Kidney (tissue), 14 donors: Measurements from ENCODE around the gene SMPD2. TPM values are rescaled to one million over a fixed set of nuclear protein-coding genes. Genes with fewer than 3 reads are reported as not detected.
A peak's percentile ranks its signal among the peaks of the same experiment; 100 is the strongest.

Source experiments
- DNase-seq, 5 donors: peaks; one replicate each; pipeline ENCODE4 v3.0.0-alpha.2; 2013 to 2020
- FAIRE-seq: peaks from 2 replicates; lab custom pipeline; 2012; peaks lifted over from hg19 to GRCh38; lab: Jason Lieb, UNC
- H3K27ac ChIP-seq, 2 donors: one replicate each; pipeline ENCODE4 v1.7.0; 2013; ENCODE audit warnings: low read depth in 2 of 2, low read length in 2 of 2, inconsistent platforms in 1 of 2
- H3K27me3 ChIP-seq: one replicate; pipeline ENCODE4 v1.7.1; 2013; ENCODE audit warnings: low read length, inconsistent platforms; ENCODE audit not compliant: control insufficient read depth, insufficient read depth
- H3K36me3 ChIP-seq, 3 donors: one replicate each; pipeline versions ENCODE4 v1.7.0 to v1.7.1; 2013; ENCODE audit warnings: low read length in 3 of 3, control low read depth in 1 of 3, inconsistent platforms in 1 of 3; ENCODE audit not compliant: insufficient read depth in 3 of 3, control insufficient read depth in 2 of 3
- H3K4me1 ChIP-seq, 3 donors: one replicate each; pipeline versions ENCODE4 v1.7.0 to v1.7.1; 2013; ENCODE audit warnings: low read length in 3 of 3, inconsistent platforms in 1 of 3, low read depth in 1 of 3; ENCODE audit not compliant: control insufficient read depth in 2 of 3, insufficient read depth in 2 of 3
- H3K4me3 ChIP-seq, 3 donors: one replicate each; pipeline versions ENCODE4 v1.7.0 to v1.8.1; 2013; ENCODE audit warnings: low read length in 3 of 3, control low read depth in 1 of 3, inconsistent platforms in 1 of 3
- H3K9ac ChIP-seq, 3 donors: one replicate each; pipeline versions ENCODE4 v1.7.0 to v1.7.1; 2013; ENCODE audit warnings: low read length in 3 of 3, control low read depth in 1 of 3, inconsistent platforms in 1 of 3
- H3K9me3 ChIP-seq, 3 donors: one replicate each; pipeline versions ENCODE4 v1.7.0 to v1.7.1; 2013; ENCODE audit warnings: low read length in 3 of 3, control low read depth in 1 of 3, inconsistent platforms in 1 of 3; ENCODE audit not compliant: control insufficient read depth in 2 of 3, insufficient read depth in 1 of 3
- CTCF ChIP-seq: IDR thresholded peaks from 3 replicates; pipeline ENCODE4 v1.5.1; 2012; ENCODE audit warnings: mild to moderate bottlenecking, moderate library complexity, borderline replicate concordance; ENCODE audit not compliant: insufficient read depth; ENCODE audit errors: extremely low read depth
- intact Hi-C: fragments of 100-400 bp; cut with DNase I; formaldehyde crosslinking; loops from one replicate; pipeline ENCODE4 v1.11.1; 2022
- polyA plus RNA-seq: library from polyadenylated mRNA; stranded (reverse); fragments of 350-450 nt; fragmentation: Illumina TruSeq; extraction: RNeasy Lipid Tissue Mini Kit (QIAGEN cat#74804); gene quantifications from one replicate; pipeline ENCODE4 v1.2.3, GENCODE V29; 2014; ENCODE audit warnings: low read depth, low replicate concordance; ENCODE audit not compliant: insufficient read depth
- total RNA-seq: library from RNA; stranded (reverse); fragmentation: NEBNext Ultra II Directional; extraction: Animal tissue kit (Norgen Biotek cat#: 25700); gene quantifications from one replicate; pipeline ENCODE4 v1.2.1, GENCODE V29; 2021
- donor health status: control.
- donor health status: control.
- donor health status: control.
- donor health status: control.
- donor health status: control.
- donor health status: DM: yes; HTN: yes; CAD: no.
- donor health status: Normal renal cell carcinoma (clear cell type).

The SMPD2 gene
- total and polyA plus RNA-seq, 2 donors from 2014 or later = 14.7 to 17.4 TPM

GRCh38 chr6:109443425-109443950 lies 3.0 kb downstream of the SMPD2 start:
- H3K4me3 ChIP-seq = no peak overlapping the region
- H3K9me3 ChIP-seq = no peaks in the 10 kb centered on the region
- peaks cover 0 to 9% (median 8%) of the 10 kb centered on the region in 3 donors for H3K36me3 ChIP-seq
- no peaks in the 10 kb centered on the region for H3K27me3 ChIP-seq
- DNase-seq = no peak
- H3K9ac ChIP-seq = no peak overlapping the region
- FAIRE-seq = no peak
- intact Hi-C loops = no loop called here
- no peak for TF ChIP-seq CTCF
- peaks cover 0 to 12% (median 7%) of the 10 kb centered on the region in 3 donors for H3K4me1 ChIP-seq
- no peak overlapping the region for H3K27ac ChIP-seq

- no peak for FAIRE-seq
- H3K36me3 ChIP-seq = peaks cover 0 to 9% (median 8%) of the 10 kb centered on the region in 3 donors
- intact Hi-C loops = no loop called here
Observed at GRCh38 chr6:109445382-109445781, 4.9 kb downstream of the SMPD2 start.

GRCh38 chr6:109446072-109446471 lies 5.5 kb downstream of the SMPD2 start:
- no peaks in the 10 kb centered on the region for H3K27me3 ChIP-seq
- no peak overlapping the region for H3K27ac ChIP-seq
- DNase-seq (peak in 1 of 5 donors; percentile 80), FAIRE-seq (no peak)
- TF ChIP-seq CTCF = no peak
- peaks cover 0 to 9% (median 9%) of the 10 kb centered on the region in 3 donors for H3K36me3 ChIP-seq
- H3K9me3 ChIP-seq = no peaks in the 10 kb centered on the region
- H3K9ac ChIP-seq = no peak overlapping the region
- intact Hi-C loops = no loop called here
- H3K4me3 ChIP-seq = no peak overlapping the region
- H3K4me1 ChIP-seq = peaks cover 0 to 12% (median 7%) of the 10 kb centered on the region in 3 donors

More at GRCh38 chr6:109445382-109445781, 4.9 kb downstream of the SMPD2 start:
- no peak for DNase-seq
- H3K27me3 ChIP-seq = no peaks in the 10 kb centered on the region
- H3K27ac ChIP-seq = no peak overlapping the region
- no peak overlapping the region for H3K9ac ChIP-seq
- no peak overlapping the region for H3K4me3 ChIP-seq
- TF ChIP-seq CTCF = no peak
- no peaks in the 10 kb centered on the region for H3K9me3 ChIP-seq
- H3K4me1 ChIP-seq = peaks cover 0 to 12% (median 7%) of the 10 kb centered on the region in 3 donors

- H3K27me3 ChIP-seq = no peaks in the 10 kb centered on the region
- H3K27ac ChIP-seq = no peak overlapping the region
- H3K9me3 ChIP-seq = no peaks in the 10 kb centered on the region
- no peak for DNase-seq
- H3K4me1 ChIP-seq = peaks cover 0 to 9% (median 5%) of the 10 kb centered on the region in 3 donors
- no peak overlapping the region for H3K4me3 ChIP-seq
- no peak for FAIRE-seq
- peaks cover 0 to 10% (median 9%) of the 10 kb centered on the region in 3 donors for H3K36me3 ChIP-seq
- TF ChIP-seq CTCF = no peak
- intact Hi-C loops = no loop called here
- H3K9ac ChIP-seq = no peak overlapping the region
Observed at GRCh38 chr6:109446541-109446940, 6.0 kb downstream of the SMPD2 start.
